Subcutaneous adipose tissue (tissue), 4 donors: ENCODE results near the gene FSD2. TPM values are rescaled to one million over a fixed set of nuclear protein-coding genes. Genes with fewer than 3 reads are reported as not detected.

Experiments
- CTCF ChIP-seq: fragments of 450-650 bp; IDR thresholded peaks from one replicate; pipeline ENCODE4 v1.5.1; 2016; ENCODE audit warnings: low read depth, mild to moderate bottlenecking, control low read depth, antibody characterized with exemption, moderate library complexity
- total RNA-seq, 4 donors: library from RNA; depleted of rRNA; stranded (reverse); fragments of >200 nt; gene quantifications; one replicate each; pipeline ENCODE4 v1.1.0, GENCODE V29; 2016

The FSD2 gene
- total RNA-seq, 4 donors from 2014 or later, result not detected

DNA sequence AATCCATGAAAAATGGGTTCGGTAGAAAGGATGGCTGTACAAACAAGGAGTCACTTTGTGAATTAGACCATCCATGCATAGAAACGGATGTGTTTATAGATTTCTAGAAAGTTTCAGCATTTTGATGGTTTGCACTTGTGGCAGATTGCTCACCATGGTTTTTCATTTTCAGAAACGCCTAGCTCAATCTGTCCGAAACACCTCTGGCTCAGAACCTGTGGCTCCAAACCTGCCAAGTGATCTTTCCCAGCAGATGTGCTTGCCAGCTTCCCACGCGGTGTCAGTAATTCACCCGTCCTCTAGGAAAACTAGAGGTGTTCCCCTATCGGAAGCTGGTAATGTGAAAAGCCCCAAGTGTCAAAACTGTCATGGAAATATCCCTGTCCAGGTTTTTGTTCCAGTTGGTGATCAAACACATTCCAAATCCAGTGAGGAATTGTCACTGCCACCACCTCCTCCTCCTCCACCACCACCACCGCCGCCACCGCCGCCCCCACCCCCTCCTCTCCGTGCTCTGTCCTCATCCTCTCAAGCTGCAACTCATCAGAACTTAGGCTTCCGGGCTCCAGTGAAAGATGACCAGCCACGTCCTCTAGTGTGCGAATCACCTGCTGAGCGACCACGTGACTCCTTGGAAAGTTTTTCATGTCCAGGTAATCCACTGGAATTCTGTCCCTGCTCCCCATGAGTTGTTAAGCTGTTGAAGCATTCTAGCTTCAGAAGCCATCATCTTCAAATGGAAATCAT lies 24.7 kb upstream of the FSD2 start:
- TF ChIP-seq CTCF, result no peak

DNA sequence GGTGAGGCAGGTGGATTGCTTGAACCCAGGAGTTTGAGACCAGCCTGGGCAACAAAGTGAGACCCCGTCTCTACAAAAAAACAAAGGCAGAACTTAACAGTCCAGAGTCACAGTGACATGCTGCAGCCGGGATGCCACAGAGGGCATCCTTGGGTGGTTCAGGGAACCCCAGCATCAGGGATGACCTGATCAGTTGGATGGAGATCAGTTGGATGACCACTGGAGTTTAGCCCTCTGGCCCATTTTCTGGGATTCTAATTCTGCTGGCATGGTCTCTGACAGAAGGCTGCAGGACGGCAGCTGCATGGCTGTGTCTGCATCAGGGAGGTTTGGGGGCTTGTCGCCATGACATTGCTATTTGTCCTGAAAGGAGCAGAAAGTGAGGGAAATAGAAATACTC lies 23.4 kb upstream of the FSD2 start:
- no peak for TF ChIP-seq CTCF

DNA sequence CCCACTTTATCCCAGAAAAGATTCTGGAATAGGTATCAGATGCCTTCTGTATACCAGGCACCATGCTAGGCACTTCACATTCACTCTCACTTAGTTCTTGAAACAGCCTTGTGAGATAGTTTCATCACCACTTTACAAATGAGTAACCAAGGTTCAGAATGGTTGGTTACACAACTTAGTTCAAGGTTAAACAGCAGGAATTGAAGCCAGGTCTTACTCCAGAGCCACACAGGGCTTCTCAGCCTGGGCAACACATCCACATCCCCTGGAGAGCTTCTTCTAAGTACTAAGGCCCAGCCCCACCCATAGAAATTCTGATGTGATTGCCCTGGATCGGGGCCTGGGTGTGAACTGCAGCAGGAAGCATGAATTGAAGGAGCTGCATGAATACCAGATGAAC lies 22.2 kb upstream of the FSD2 start:
- TF ChIP-seq CTCF, result no peak

DNA sequence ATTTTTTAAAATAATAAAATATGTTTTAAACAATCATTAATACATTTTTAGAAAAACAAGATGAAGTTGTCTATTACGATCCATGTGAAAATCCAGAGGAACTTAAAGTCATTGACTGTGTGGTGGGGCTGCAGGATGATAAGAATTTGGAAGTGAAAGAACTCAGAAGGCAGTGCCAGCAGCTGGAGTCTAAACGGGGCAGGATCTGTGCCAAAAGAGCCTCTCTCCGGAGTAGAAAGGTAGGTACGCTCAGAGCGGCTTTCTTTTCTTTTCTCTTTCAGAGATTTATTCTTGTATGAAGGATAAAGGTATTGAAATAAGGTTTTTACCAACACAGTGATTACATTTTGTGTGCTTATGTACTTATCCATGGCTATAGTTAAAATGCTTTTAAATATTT lies 17.2 kb upstream of the FSD2 start:
- TF ChIP-seq CTCF, result no peak

- no peak for TF ChIP-seq CTCF
Measured at GRCh38 chr15:82820128-82820527, 14.3 kb upstream of the FSD2 start.

- no peak for TF ChIP-seq CTCF
Measured at GRCh38 chr15:82812994-82813393, 7.1 kb upstream of the FSD2 start.

GRCh38 chr15:82810890-82811426 lies 5.1 kb upstream of the FSD2 start:
- no peak for TF ChIP-seq CTCF
